Activated T-helper 1 cell treated with anti-CD3 and anti-CD28 coated beads, Interleukin-12 subunit alpha, Interleukin-12 subunit beta, Interleukin-2, Interleukin-4 antibody, amounts not matched to agents 30 ng/mL and 10 ng/mL and 1 ng/mL, durations not matched to agents 14 hours and 24 hours and 36 hours (primary cell): Measurements from ENCODE around the gene LAMC1. TPM values are rescaled to one million over a fixed set of nuclear protein-coding genes. Genes with fewer than 3 reads are reported as not detected.

Experiments
- DNase-seq: peaks from one replicate; pipeline ENCODE4 v3.0.0; 2021; ENCODE audit warnings: low spot score
- H3K27ac Mint-ChIP-seq: one replicate; pipeline ENCODE4 v1.8.0; 2021; ENCODE audit warnings: mild to moderate bottlenecking, mixed read lengths
- H3K27me3 Mint-ChIP-seq: one replicate; pipeline ENCODE4 v1.8.0; 2022; ENCODE audit warnings: mild to moderate bottlenecking, moderate library complexity, mixed read lengths; ENCODE audit not compliant: insufficient read depth
- H3K36me3 Mint-ChIP-seq: one replicate; pipeline ENCODE4 v1.8.0; 2021; ENCODE audit warnings: low read depth, mixed read lengths
- H3K4me1 Mint-ChIP-seq: one replicate; pipeline ENCODE4 v1.8.0; 2021; ENCODE audit warnings: low read depth, mixed read lengths
- H3K4me3 Mint-ChIP-seq: one replicate; pipeline ENCODE4 v1.8.0; 2021; ENCODE audit warnings: mild to moderate bottlenecking, moderate library complexity, mixed read lengths
- H3K9me3 Mint-ChIP-seq: one replicate; pipeline ENCODE4 v1.8.0; 2021; ENCODE audit warnings: mixed read lengths
- intact Hi-C: fragments of 100-400 bp; cut with micrococcal nuclease; formaldehyde crosslinking; loops from one replicate; pipeline ENCODE4 v1.15.1; 2024
- total RNA-seq: library from RNA; stranded (reverse); gene quantifications from 2 replicates; pipeline ENCODE4 v1.2.3, GENCODE V29; 2022

The LAMC1 gene
- total RNA-seq, 1 donor from 2014 or later, result 0.49 TPM

- Mint-ChIP-seq H3K27ac (no peak overlapping the region), H3K36me3 (no peaks in the 10 kb centered on the region), H3K27me3 (peaks cover 8% of the 10 kb centered on the region), H3K4me3 (no peak overlapping the region), H3K4me1 (no peaks in the 10 kb centered on the region), H3K9me3 (no peaks in the 10 kb centered on the region)
- DNase-seq, result no peak
- intact Hi-C loops, result no loop called here
Observed at GRCh38 chr1:183080406-183080805, 57.2 kb downstream of the LAMC1 start.

GRCh38 chr1:183081402-183082120, 58.3 kb downstream of the LAMC1 start:
- Mint-ChIP-seq H3K4me3 (no peak overlapping the region), H3K36me3 (no peaks in the 10 kb centered on the region), H3K9me3 (no peaks in the 10 kb centered on the region), H3K27ac (no peak overlapping the region), H3K27me3 (peaks cover 1% of the 10 kb centered on the region), H3K4me1 (no peaks in the 10 kb centered on the region)
- no peak for DNase-seq
- intact Hi-C loops, result no loop called here

DNA sequence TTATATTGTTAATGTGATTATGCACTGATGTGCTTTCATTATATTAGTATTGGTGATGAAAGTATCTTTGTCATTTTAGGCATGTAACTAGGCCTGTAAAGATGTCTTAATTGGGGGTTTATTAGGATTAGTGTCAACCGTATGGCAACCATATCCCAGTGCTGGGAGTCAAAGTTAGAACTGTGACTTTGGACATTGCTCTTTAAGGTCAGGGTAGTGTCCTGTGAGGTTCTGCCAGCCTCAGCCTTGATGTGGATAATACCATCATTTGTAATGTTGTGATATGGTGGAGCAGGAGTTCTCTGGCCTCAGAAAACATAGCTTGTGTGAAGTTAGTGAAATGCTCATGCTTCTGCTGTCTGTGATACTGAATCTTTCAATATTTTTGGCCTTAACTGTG, 59.4 kb downstream of the LAMC1 start:
- no peaks in the 10 kb centered on the region for H3K4me1 Mint-ChIP-seq
- no peak overlapping the region for H3K27ac Mint-ChIP-seq
- no peaks in the 10 kb centered on the region for H3K36me3 Mint-ChIP-seq
- peaks cover 1% of the 10 kb centered on the region for H3K27me3 Mint-ChIP-seq
- H3K4me3 Mint-ChIP-seq, result no peak overlapping the region
- no peak for DNase-seq
- H3K9me3 Mint-ChIP-seq, result no peaks in the 10 kb centered on the region
- intact Hi-C loops, result no loop called here

GRCh38 chr1:183087001-183087400, 63.8 kb downstream of the LAMC1 start:
- peaks cover 1% of the 10 kb centered on the region for H3K27me3 Mint-ChIP-seq
- no peaks in the 10 kb centered on the region for H3K4me1 Mint-ChIP-seq
- no peak overlapping the region for H3K4me3 Mint-ChIP-seq
- no peak overlapping the region for H3K27ac Mint-ChIP-seq
- no peaks in the 10 kb centered on the region for H3K9me3 Mint-ChIP-seq
- no peaks in the 10 kb centered on the region for H3K36me3 Mint-ChIP-seq
- DNase-seq, result no peak
- intact Hi-C loops, result no loop called here

DNA sequence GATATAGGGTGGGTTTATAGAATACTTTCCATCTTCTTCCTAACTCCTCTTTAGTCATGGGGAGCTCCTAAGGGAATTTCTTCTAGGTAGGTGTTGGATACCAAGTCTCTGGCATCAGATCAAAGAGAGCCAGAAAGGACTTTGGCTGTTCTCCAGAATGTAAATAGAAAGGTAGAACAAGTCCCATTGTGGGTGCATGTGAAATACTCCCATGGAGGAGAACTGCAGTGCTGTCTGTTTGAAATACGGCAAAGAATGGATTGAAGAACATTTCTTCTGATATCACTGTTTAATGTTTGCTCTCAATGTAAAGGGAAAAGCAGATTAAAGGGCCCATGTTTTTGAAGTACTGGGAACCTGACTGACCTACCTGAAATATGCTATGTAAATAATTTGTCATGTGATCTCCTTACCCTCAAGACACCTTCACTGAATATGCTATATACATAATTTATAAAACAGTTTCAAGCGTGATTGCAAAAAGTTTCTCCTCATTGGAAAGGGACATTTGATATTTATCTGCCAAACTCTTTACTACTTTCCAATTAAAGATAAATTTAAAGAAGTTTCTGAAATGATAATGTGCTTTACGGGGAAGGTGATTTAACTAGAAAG, 65.9 kb downstream of the LAMC1 start:
- Mint-ChIP-seq H3K27me3 (peaks cover 8% of the 10 kb centered on the region), H3K4me3 (no peak overlapping the region), H3K36me3 (no peaks in the 10 kb centered on the region), H3K9me3 (no peaks in the 10 kb centered on the region), H3K4me1 (no peaks in the 10 kb centered on the region), H3K27ac (no peak overlapping the region)
- intact Hi-C loops, result no loop called here
- DNase-seq, result no peak

DNA sequence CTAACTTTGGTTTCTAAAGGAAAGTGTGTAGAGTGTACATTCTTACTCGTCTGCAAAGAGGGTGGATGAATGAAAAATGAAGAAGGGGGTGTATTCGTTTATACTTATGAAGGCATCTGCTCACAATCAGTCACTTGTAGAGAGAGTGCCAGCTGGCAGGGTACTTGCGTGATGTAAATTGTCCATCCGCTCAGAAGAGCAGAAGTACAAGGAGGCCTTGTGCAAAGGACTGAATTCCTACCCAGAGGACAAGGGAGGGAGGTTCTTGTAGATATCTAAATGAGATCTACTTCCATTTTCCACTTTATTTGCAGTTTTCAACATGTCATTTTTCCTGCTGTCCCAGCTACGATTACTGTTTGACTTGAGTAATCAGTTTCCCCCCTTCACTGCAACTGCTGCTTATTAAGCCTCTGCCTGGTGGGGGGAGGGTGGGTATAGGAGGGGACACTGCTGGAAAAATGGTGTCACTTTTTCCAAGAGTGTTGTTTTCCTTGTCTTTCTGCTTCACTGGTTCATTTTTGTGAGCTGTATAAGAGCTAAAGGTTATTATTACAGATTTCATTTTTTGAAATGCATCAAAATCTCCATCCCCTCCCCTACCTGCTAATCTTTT, 67.3 kb downstream of the LAMC1 start:
- no peak for DNase-seq
- no peak overlapping the region for H3K27ac Mint-ChIP-seq
- no peaks in the 10 kb centered on the region for H3K9me3 Mint-ChIP-seq
- intact Hi-C loops, result no loop called here
- H3K4me3 Mint-ChIP-seq, result no peak overlapping the region
- H3K4me1 Mint-ChIP-seq, result no peaks in the 10 kb centered on the region
- peaks cover 10% of the 10 kb centered on the region for H3K27me3 Mint-ChIP-seq
- no peaks in the 10 kb centered on the region for H3K36me3 Mint-ChIP-seq

DNA sequence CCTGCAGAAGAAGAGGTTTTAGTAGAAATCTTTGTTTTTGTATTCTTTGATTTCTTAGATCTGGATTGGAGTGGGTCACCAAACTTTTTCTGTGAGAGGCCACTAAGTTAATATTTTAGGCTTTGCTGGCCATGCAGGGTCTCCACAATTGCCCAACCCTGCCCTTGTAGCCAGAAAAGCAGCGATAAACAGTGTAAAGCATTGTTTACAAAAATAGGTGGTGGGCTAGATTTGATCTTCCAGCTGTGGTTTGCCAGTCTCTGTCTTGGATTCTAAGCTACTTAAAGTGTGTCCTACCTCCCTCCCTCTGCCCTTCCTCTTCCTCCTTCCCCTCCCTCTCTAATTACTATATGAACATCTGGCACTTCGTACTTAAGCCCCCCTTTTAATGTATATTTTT, 68.0 kb downstream of the LAMC1 start:
- Mint-ChIP-seq H3K36me3 (no peaks in the 10 kb centered on the region), H3K4me1 (no peaks in the 10 kb centered on the region), H3K27me3 (peaks cover 10% of the 10 kb centered on the region), H3K27ac (no peak overlapping the region), H3K4me3 (no peak overlapping the region), H3K9me3 (no peaks in the 10 kb centered on the region)
- intact Hi-C loops, result no loop called here
- DNase-seq, result no peak

GRCh38 chr1:183092350-183092749, 69.1 kb downstream of the LAMC1 start:
- Mint-ChIP-seq H3K27me3 (peaks cover 14% of the 10 kb centered on the region), H3K27ac (no peak overlapping the region), H3K4me1 (no peaks in the 10 kb centered on the region), H3K4me3 (no peak overlapping the region), H3K36me3 (no peaks in the 10 kb centered on the region), H3K9me3 (no peaks in the 10 kb centered on the region)
- intact Hi-C loops, result no loop called here
- no peak for DNase-seq

- Mint-ChIP-seq H3K9me3 (no peaks in the 10 kb centered on the region), H3K4me3 (no peak overlapping the region), H3K27me3 (peaks cover 14% of the 10 kb centered on the region), H3K27ac (no peak overlapping the region), H3K4me1 (no peaks in the 10 kb centered on the region), H3K36me3 (no peaks in the 10 kb centered on the region)
- no peak for DNase-seq
- intact Hi-C loops, result no loop called here
Observed at GRCh38 chr1:183093066-183093668, 69.9 kb downstream of the LAMC1 start.

- Mint-ChIP-seq H3K27ac (no peak overlapping the region), H3K27me3 (peaks cover 14% of the 10 kb centered on the region), H3K9me3 (no peaks in the 10 kb centered on the region), H3K36me3 (no peaks in the 10 kb centered on the region), H3K4me3 (no peak overlapping the region), H3K4me1 (no peaks in the 10 kb centered on the region)
- intact Hi-C loops, result no loop called here
- no peak for DNase-seq
Observed at GRCh38 chr1:183093786-183094298, 70.6 kb downstream of the LAMC1 start.

DNA sequence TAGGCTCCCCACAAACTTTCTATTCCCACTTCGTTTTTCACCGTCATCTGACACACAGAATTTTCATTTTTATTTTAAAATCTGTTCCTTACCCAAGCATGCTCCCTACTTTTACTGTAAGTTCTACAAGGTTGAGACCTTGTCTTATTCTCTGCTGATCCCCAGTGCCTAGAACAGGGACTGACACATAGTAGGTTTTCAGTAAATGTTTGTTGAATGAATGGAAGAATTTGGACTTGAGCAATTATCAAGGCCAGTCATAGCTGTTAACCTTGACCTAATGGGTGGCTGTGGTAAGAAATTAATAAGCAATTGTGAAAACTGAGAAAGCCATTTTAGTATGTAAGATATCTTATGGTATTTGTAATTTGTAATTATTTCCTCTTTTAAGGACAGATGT, 71.1 kb downstream of the LAMC1 start:
- Mint-ChIP-seq H3K4me3 (no peak overlapping the region), H3K4me1 (no peaks in the 10 kb centered on the region)

DNA sequence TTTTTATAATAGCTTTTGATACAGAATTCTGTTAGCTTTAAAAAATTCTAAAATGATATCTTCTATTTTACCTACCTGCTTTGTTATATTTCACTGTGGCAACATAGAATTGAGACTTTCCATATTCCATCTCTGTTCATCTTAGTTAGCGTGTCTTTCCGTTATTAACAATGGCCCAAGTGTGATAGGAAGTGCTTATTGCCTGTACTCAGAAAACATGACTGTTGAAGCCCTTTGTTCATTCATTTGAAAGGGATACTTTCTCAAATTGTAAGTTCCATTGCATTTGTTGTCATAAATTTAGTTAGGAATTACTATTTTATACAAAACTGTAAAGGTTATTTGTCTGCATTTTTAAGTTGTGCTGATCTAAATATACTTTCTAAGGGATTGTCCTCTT, 73.1 kb downstream of the LAMC1 start:
- Mint-ChIP-seq H3K27ac (no peak overlapping the region), H3K9me3 (no peaks in the 10 kb centered on the region), H3K4me3 (no peak overlapping the region), H3K4me1 (no peaks in the 10 kb centered on the region), H3K36me3 (no peaks in the 10 kb centered on the region), H3K27me3 (peaks cover 14% of the 10 kb centered on the region)
- intact Hi-C loops, result no loop called here
- no peak for DNase-seq

More for the DNA sequence above, 71.1 kb downstream of the LAMC1 start:
- no peak for DNase-seq
- Mint-ChIP-seq H3K9me3 (no peaks in the 10 kb centered on the region), H3K27me3 (peaks cover 14% of the 10 kb centered on the region), H3K27ac (no peak overlapping the region), H3K36me3 (no peaks in the 10 kb centered on the region)
- intact Hi-C loops, result no loop called here

GRCh38 chr1:183096894-183097293, 73.7 kb downstream of the LAMC1 start:
- Mint-ChIP-seq H3K27me3 (peaks cover 14% of the 10 kb centered on the region), H3K9me3 (no peaks in the 10 kb centered on the region), H3K4me1 (no peaks in the 10 kb centered on the region), H3K27ac (no peak overlapping the region), H3K4me3 (no peak overlapping the region), H3K36me3 (no peaks in the 10 kb centered on the region)
- intact Hi-C loops, result no loop called here
- no peak for DNase-seq
